Measurements from ENCODE around the gene TRIM5. TPM values are rescaled to one million over a fixed set of nuclear protein-coding genes. Genes with fewer than 3 reads are reported as not detected.

TRIM5 gene
- total RNA-seq: 26.1 and 31.9 TPM in 2 replicates

GRCh38 chr11:5684646-5685362 lies at the start of gene TRIM5:
Gene TRIM5 (minus strand): TSS chr11:5685074. CDS start chr11:5680177, 4,897 bp downstream.

GRCh38 chr11:5689551-5689983 lies 4.7 kb upstream of the TRIM5 start, which contains the start of gene TRIM22:
Gene TRIM22 (plus strand): TSS chr11:5689790. CDS start chr11:5696233, 6,443 bp downstream.

GRCh38 chr11:5624489-5625279 lies 60.2 kb downstream of the TRIM5 start, which contains the start of gene TRIM34:
Gene TRIM34 (plus strand): TSS chr11:5625001. CDS start chr11:5632332, 7,331 bp downstream.

Other genes with a start within 250 kb of the TRIM5 start
- gene OR51I1, start 243.6 kb downstream of the TRIM5 start, total RNA-seq: not detected in 2 replicates
- not detected in 2 replicates for gene OR51I2, start 235.8 kb downstream of the TRIM5 start, total RNA-seq
- not detected in 2 replicates for gene OR52D1, start 196.4 kb downstream of the TRIM5 start, total RNA-seq
- not detected in 2 replicates for gene UBQLN3, start 175.1 kb downstream of the TRIM5 start, total RNA-seq
- not detected in 2 replicates for gene UBQLNL, start 168.4 kb downstream of the TRIM5 start, total RNA-seq
- not detected in 2 replicates for gene OR52H1, start 136.5 kb downstream of the TRIM5 start, total RNA-seq
- gene OR52B6, start 104.2 kb downstream of the TRIM5 start, total RNA-seq: not detected in 2 replicates
- gene TRIM6, start 88.4 kb downstream of the TRIM5 start, total RNA-seq: 2.0 and 2.6 TPM in 2 replicates
- 4.7 and 5.9 TPM in 2 replicates for gene TRIM34, start 60.1 kb downstream of the TRIM5 start, total RNA-seq
- 49.7 and 86.0 TPM in 2 replicates for gene TRIM22, start 4.7 kb upstream of the TRIM5 start, total RNA-seq
- not detected in 2 replicates for gene OR56B1, start 51.4 kb upstream of the TRIM5 start, total RNA-seq
- not detected in 2 replicates for gene OR52N4, start 69.2 kb upstream of the TRIM5 start, total RNA-seq
- gene OR52N5, start 98.3 kb upstream of the TRIM5 start, total RNA-seq: not detected in 2 replicates
- gene OR52N1, start 106.2 kb upstream of the TRIM5 start, total RNA-seq: not detected in 2 replicates
- not detected in 2 replicates for gene OR52N2, start 123.8 kb upstream of the TRIM5 start, total RNA-seq
- gene OR52E6, start 156.8 kb upstream of the TRIM5 start, total RNA-seq: not detected in 2 replicates
- gene OR52E8, start 172.6 kb upstream of the TRIM5 start, total RNA-seq: not detected in 2 replicates
- not detected in 2 replicates for gene OR52E4, start 195.6 kb upstream of the TRIM5 start, total RNA-seq
- not detected in 2 replicates for gene OR52E5, start 208.1 kb upstream of the TRIM5 start, total RNA-seq

All from subcutaneous preadipocyte (primary cell).